Inflammatory macrophage treated with lipopolysaccharide for 1 hour (primary cell): ENCODE measurements around the gene DNER.

Experiments
- DNase-seq, 2 donors: peaks; one replicate each; pipeline ENCODE4 v3.0.0-alpha.2; 2020 to 2022

Gene DNER

GRCh38 chr2:229477269-229477755 is 237.0 kb downstream of the DNER start:
- DNase-seq = no peak

DNA sequence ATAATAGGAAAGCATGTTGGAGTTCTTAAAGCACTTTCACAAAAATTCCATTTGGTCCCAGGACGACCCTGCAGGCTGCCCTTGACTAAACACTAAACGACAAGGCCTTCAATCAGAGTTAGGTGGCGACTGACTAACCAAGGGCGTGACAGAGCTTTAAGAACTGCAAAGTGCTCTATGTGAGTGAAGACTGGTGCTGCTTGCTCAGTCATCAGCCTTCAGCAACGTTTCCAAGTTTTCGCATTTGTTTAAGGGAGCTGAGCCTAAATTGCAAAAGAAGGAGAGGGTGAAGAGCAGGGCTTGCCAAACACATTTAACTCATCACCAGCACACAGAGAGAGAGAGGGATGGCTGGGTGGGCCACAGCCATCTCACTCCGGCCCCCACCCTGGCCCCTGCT is 238.6 kb downstream of the DNER start:
- no peak for DNase-seq

DNA sequence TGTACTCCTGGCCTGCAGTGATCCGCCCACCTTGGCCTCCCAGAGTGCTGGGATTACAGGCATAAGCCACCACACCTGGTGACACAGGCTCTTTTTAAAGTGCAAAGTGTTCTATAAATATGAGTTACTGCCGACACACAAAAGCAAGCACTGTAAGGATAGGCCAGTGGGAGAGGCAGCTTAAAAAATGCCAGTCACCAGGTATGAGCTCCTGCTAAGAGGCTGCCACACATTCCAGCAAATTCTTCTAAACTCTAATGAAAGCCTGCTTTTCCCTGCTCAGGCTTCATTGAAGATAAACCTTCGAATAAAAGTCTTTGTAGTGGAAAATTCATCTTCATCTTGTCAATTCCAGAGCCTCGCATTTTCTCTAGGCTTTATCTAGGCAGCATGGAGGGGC is 240.2 kb downstream of the DNER start:
- DNase-seq = no peak

GRCh38 chr2:229470781-229471180 is 243.6 kb downstream of the DNER start:
- DNase-seq = no peak

DNA sequence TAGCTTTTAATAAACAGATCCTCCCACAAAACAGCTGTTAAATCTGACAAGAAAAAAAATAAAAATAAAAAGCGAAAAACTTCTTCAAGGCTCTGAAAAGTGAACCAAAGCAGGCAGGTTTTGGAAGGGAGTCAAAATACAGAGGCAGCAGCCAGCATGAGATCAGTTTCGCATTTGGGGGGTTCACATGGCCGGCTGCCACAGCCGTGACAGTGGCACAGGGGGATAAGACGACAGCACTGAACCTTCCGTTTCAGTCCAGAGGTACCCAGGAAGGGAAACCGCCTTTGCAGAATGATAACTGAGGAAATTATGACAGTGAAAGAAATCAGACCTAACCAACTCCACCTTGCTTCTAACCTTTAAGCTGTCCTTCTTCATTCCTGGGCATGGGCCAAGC is 246.6 kb downstream of the DNER start:
- DNase-seq = no peak

- DNase-seq = no peak
Measured at GRCh38 chr2:229463841-229464346, 250.5 kb downstream of the DNER start.

DNA sequence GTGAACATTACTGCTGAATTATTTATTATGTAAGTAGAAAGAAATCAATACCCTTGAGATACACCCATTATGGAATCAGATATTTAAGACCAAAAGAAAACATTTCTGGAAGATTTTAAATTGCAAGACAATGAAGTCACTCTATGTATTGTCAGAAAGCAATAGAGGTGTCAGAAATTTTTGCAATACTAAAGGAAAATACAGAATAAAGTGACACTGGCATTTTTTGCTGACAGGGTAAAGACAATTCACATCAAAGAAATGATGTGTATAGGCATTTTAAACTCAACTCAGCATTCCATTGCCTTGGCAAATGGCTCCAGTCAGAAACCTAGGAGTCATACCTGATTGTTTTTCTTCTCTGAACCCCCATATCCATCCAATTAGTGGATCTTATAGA is 252.2 kb downstream of the DNER start:
- no peak for DNase-seq

DNA sequence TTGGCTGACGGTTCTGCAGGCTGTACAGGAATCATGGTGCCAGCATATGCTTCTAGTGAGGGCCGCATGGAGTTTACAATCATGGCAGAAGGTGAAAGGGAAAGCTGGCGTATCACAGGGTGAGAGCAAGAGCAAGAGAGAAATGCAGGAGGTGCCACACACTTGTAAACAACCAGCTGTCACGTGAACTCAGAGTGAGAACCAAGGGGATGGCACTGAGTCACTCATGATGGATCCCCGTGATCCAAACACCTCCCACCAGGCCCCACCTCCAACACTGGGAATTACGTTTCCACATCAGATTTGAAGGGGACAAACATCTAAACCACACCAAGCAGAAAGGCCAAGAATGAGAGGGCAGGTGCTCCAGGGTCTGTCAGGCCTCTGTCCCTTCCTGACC is 258.3 kb downstream of the DNER start:
- no peak for DNase-seq

GRCh38 chr2:229454934-229455631 is 259.3 kb downstream of the DNER start:
- no peak for DNase-seq

- no peak for DNase-seq
Measured at GRCh38 chr2:229453230-229453629, 261.1 kb downstream of the DNER start.

DNA sequence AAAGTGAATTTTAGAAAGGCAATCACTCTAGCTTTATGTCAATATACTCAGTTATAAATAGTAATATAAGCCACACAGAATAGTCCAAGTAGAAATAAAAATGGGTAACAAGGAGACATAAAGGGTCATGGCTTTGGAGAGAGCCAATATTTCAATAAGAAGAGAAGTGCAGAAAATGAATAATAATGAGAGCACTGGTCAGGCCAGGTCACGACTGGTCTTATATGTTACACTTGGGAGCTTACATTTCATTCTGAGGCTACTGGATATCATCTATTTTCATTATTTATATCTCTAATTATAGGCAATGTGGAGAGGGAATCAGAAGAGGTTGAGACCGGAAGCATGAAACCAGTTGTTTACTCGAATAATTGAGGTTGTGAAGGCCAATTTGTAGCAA is 262.5 kb downstream of the DNER start:
- DNase-seq = no peak

GRCh38 chr2:229447227-229447626 is 267.1 kb downstream of the DNER start:
- DNase-seq = no peak

DNA sequence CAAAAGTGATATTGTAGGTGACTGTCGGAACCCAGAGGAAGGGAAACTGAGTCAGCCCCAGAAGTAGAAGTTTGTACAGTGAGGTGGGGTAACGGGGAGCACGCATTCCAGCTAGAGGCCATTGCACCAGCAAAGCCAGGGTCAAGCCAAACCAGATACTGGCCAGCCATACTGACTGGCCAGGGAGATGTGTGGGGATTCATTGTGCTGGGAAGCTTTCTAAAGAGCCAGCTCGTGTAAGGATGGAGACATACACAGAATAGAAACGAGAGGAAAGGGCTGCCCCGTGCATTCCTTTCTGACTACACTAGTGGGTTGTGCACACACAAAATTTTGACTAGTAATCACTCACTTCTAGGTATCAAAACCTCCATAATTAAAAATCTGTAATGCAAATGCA is 268.0 kb downstream of the DNER start:
- no peak for DNase-seq

DNA sequence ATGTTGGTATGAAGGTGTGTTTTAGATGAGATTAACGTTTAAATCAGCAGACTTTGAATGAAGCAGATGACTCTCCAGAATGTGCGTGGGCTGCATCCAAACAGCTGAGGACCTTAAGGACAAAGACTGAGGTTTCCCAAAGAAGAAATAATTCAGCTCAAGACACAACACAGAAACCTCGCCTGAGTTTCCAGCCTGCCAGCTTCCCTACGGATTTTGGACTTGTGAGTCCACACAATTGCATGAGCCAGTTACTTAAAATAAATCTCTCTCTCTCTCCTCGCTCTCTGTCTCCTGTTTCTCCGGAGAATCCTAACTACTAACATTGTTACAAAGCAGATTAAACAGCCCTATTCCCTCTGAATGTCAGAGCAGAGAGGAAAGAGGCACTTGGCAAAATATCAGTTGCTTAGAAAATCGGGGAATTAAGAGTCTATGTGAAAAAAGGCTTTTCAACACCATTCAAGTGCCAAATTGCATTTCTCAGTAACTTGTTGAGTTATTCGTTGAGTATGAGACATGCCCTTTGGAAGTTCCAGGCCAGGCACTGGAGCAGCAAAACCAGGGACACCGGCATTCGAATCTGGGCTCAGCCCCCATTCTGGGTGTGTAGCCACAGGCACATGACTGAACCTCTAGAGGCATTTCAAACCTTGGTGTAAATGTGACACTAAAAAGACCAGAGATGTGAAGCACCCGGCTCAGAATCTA is 268.7 kb downstream of the DNER start:
- no peak for DNase-seq

DNA sequence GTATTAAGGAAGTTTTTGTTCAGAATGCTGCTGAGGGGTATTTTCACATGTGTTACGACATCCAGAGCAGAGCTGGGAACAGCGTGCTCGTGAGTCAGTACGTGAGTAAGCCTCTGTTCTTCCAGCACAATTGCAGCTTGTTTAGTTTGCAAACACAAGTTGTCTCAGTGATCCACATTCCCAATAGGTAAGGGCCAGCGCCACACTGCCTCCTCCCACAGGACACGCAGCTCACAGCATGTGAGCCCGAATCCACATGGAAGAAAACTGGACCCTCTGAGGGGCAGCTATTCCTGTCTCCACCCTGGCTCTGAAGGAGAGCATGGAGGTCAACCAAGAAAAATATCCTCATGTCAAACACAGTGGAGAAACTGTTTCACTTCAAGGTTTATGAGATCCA is 269.3 kb downstream of the DNER start:
- peak; percentile 59 to 78 for DNase-seq

GRCh38 chr2:229443546-229444268 is 270.6 kb downstream of the DNER start:
- no peak for DNase-seq

DNA sequence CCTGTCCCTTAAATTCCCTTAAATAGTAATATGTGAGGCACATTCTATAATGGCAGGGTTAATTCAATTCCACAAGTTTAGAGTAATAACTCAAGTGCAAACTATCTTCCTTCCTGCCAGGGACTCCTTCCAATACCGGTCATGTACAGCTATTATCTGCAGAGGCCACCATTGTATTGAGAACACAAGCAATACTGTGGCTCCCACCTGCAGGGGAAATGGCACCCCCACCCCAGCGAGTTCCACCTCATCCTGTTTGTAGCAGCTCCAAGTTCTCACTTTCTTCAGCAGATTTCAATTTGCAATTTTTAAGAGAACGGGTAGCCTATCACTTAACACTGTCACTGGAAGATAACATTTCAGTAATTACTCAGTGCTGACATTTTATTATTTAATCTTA is 271.2 kb downstream of the DNER start:
- DNase-seq = no peak

- no peak for DNase-seq
Measured at GRCh38 chr2:229438430-229439159, 275.8 kb downstream of the DNER start.

- no peak for DNase-seq
Measured at GRCh38 chr2:229437467-229437866, 276.9 kb downstream of the DNER start.

DNA sequence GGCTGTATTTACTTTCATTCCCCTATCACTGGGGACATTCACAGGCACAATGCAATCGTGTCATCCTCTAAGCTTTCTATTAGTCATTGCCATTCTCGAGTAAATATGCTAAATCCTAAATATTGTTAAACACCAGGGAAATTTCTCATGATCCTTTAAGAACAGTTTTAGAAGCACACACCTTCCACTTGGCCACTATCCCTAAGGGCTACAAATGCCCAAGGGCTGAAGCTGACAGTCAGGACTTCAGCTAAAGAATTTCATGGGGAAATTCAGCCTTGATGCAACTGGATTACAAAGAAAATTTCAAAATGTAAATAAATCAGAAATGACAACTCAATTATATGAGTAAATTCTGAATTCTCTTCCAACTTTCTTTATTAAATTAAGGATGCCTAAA is 280.2 kb downstream of the DNER start:
- DNase-seq = peak; percentile 23 to 57

GRCh38 chr2:229433351-229433750 is 281.0 kb downstream of the DNER start:
- no peak for DNase-seq

DNA sequence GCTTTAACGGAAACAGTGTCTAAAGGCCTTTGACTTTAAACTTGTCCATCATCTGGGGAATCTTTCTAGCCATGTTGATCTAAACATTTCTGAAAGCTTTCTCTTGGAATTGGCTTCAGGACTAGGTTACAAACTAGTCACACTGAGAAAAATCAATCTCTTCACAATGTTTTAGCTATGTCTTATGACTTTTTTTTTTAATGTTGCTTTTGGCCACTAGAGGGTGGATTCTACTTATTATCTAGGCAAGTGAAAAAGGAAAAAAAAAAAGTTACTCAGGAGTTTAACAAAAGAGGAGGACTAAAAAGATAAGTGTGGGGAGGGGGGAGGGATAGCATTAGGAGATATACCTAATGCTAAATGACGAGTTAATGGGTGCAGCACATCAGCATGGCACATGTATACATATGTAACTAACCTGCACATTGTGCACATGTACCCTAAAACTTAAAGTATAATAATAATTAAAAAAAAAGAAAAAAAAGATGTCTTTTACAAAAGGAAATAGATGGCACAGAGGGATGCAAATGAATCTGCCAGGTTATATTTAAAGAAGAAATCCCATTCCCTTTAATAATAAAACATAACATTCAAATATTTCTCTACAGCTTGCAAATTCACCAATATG is 282.9 kb downstream of the DNER start:
- peak; percentile 25 to 77 for DNase-seq
